K562 (cell line): Measurements from ENCODE around the gene CD46. TPM values are rescaled to one million over a fixed set of nuclear protein-coding genes. Genes with fewer than 3 reads are reported as not detected.

Source experiments
- EGR1 ChIP-seq: fragments of 450-650 bp; conservative IDR thresholded peaks from 2 replicates; pipeline ENCODE4 v1.6.1; 2017; ENCODE audit warnings: mild to moderate bottlenecking
- HDAC6 ChIP-seq: IDR thresholded peaks from 2 replicates; pipeline ENCODE4 v1.6.1; 2012; ENCODE audit warnings: low read depth, mild to moderate bottlenecking, control low read depth, inconsistent platforms, low read length, moderate library complexity
- NFYB ChIP-seq: IDR thresholded peaks from 2 replicates; pipeline ENCODE4 v1.6.1; 2011; ENCODE audit warnings: mild to moderate bottlenecking, moderate library complexity; ENCODE audit not compliant: insufficient read length; ENCODE audit errors: extremely low read depth
- NRF1 ChIP-seq, 2 experiments: fragments of 450-650 bp; IDR thresholded peaks in 1 of 2; conservative IDR thresholded peaks in 1 of 2; 2 replicates each; pipeline ENCODE4 v1.6.1; 2014; ENCODE audit warnings: mild to moderate bottlenecking in 2 of 2
- NUFIP1 ChIP-seq: fragments of 450-650 bp; IDR thresholded peaks from 2 replicates; pipeline ENCODE4 v1.6.1; 2018; ENCODE audit not compliant: partially characterized antibody
- RB1 ChIP-seq: fragments of 450-650 bp; IDR thresholded peaks from 2 replicates; pipeline ENCODE4 v1.6.1; 2017; ENCODE audit warnings: low read depth, mild to moderate bottlenecking
- RBM22 ChIP-seq: fragments of 200-400 bp; formaldehyde crosslinking; IDR thresholded peaks from 2 replicates; pipeline ENCODE4 v1.6.1; 2018; ENCODE audit warnings: low read length, low read depth; ENCODE audit not compliant: poor library complexity, severe bottlenecking
- SMARCA5 ChIP-seq: fragments of 450-650 bp; IDR thresholded peaks from 2 replicates; pipeline ENCODE4 v1.6.1; 2016
- SP1 ChIP-seq: sonication (generic); formaldehyde crosslinking; IDR thresholded peaks from 2 replicates; pipeline ENCODE4 v1.8.1; 2022; ENCODE audit warnings: mild to moderate bottlenecking, missing genetic modification reagents
- TBP ChIP-seq: optimal IDR thresholded peaks from 2 replicates; pipeline ENCODE3; 2011; ENCODE audit warnings: low read depth, low read length, improper control_type of control experiment
- TOE1 ChIP-seq, 2 experiments: fragments of 450-650 bp in 1 of 2; sonication (generic) in 1 of 2; formaldehyde crosslinking in 1 of 2; IDR thresholded peaks; 2 replicates each; pipeline versions ENCODE4 v1.7.1 to v1.8.0; 2016 to 2022; ENCODE audit warnings: borderline replicate concordance in 2 of 2, mild to moderate bottlenecking in 2 of 2, antibody characterized with exemption in 1 of 2, inconsistent platforms in 1 of 2, low read depth in 1 of 2, missing genetic modification reagents in 1 of 2, moderate library complexity in 1 of 2
- ZNF445 ChIP-seq: fragments of 250-450 bp; sonication (Bioruptor Pico); IDR thresholded peaks from 2 replicates; pipeline ENCODE4 v1.4.0; 2020; ENCODE audit warnings: low read depth, mild to moderate bottlenecking, moderate library complexity
- polyA plus RNA-seq, 8 experiments: library from polyadenylated mRNA; depleted of rRNA in 4 of 8; stranded (reverse) in 5 of 8; unstranded in 3 of 8; fragments of >200 nt; fragmentation: Nextera tagmentation in 2 of 8; fragmentation: Illumina TruSeq in 1 of 8; extraction: Ambion mirVana in 2 of 8; extraction: Trizol in 1 of 8; gene quantifications; 2 replicates each; pipeline versions ENCODE4 v1.2.1 to v1.2.3, GENCODE V29; 2011 to 2014; ENCODE audit warnings: inconsistent platforms in 1 of 8, missing spikeins in 1 of 8
- total RNA-seq, 7 experiments: library from RNA; depleted of rRNA in 6 of 7; stranded (reverse); fragments of >200 nt in 6 of 7; fragmentation: Illumina TruSeq in 2 of 7; extraction: Trizol in 2 of 7; gene quantifications; 2 replicates each; pipeline versions ENCODE4 v1.2.1 to v1.2.3, GENCODE V29; 2011 to 2021; ENCODE audit warnings: low replicate concordance in 1 of 7
- TF ChIP-seq, protein P1 (sequence below), 2 experiments: fragments of 450-650 bp in 1 of 2; IDR thresholded peaks; 2 replicates each; pipeline ENCODE4 v1.6.1; 2011 to 2017; ENCODE audit warnings: low read depth in 2 of 2, antibody characterized with exemption in 1 of 2, borderline replicate concordance in 1 of 2, low read length in 1 of 2, mild to moderate bottlenecking in 1 of 2, mixed read lengths in 1 of 2; ENCODE audit not compliant: control insufficient read depth in 1 of 2
- TF ChIP-seq, protein P2 (sequence below): fragments of 450-650 bp; formaldehyde crosslinking; IDR thresholded peaks from 2 replicates; pipeline ENCODE4 v1.4.0; 2020; ENCODE audit warnings: mild to moderate bottlenecking, mixed read lengths

Gene CD46
- total and polyA plus RNA-seq, 9 of the 15 experiments (the other 6 are each of a cell fraction or from before 2014, with no cell fraction given): 87.9 to 374 (median 156) TPM

DNA sequence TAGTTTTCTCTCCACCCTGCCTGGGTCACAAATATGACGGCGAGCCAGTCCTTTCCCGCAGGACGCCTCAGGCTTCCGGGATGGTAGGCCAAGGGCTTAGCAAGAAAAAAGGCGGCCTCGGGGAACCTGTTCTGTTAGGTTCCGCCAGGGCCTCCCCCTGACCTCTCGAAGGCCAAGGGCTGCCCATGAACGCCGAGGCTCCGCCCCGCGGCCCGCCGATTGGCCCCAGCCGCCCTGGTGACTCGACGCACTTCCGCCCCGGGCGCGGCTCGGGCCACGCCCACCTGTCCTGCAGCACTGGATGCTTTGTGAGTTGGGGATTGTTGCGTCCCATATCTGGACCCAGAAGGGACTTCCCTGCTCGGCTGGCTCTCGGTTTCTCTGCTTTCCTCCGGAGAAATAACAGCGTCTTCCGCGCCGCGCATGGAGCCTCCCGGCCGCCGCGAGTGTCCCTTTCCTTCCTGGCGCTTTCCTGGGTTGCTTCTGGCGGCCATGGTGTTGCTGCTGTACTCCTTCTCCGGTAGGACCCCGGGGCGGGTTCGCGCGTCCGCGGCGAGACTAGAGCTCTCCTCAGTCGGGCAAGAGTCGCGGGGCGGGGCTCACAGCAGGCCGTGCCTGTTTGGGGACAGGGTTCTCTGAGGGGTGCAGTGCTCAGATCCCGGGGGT is at the start of gene CD46 (continued):
- TF ChIP-seq, protein P1, sequence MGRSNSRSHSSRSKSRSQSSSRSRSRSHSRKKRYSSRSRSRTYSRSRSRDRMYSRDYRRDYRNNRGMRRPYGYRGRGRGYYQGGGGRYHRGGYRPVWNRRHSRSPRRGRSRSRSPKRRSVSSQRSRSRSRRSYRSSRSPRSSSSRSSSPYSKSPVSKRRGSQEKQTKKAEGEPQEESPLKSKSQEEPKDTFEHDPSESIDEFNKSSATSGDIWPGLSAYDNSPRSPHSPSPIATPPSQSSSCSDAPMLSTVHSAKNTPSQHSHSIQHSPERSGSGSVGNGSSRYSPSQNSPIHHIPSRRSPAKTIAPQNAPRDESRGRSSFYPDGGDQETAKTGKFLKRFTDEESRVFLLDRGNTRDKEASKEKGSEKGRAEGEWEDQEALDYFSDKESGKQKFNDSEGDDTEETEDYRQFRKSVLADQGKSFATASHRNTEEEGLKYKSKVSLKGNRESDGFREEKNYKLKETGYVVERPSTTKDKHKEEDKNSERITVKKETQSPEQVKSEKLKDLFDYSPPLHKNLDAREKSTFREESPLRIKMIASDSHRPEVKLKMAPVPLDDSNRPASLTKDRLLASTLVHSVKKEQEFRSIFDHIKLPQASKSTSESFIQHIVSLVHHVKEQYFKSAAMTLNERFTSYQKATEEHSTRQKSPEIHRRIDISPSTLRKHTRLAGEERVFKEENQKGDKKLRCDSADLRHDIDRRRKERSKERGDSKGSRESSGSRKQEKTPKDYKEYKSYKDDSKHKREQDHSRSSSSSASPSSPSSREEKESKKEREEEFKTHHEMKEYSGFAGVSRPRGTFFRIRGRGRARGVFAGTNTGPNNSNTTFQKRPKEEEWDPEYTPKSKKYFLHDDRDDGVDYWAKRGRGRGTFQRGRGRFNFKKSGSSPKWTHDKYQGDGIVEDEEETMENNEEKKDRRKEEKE (IDR thresholded peaks at IDR 0.05; ENCODE audit: borderline replicate concordance in 1 of 2, control insufficient read depth in 1 of 2, low read depth in 2 of 2, low read length in 1 of 2): 0 out of 4 replicates have a peak, but pooled peaks of 1 of the 2 experiments have one; percentile 31
- TF ChIP-seq RBM22 (no peak), TOE1 (IDR thresholded peaks at IDR 0.05; ENCODE audit: borderline replicate concordance) (peak; percentile 65; the same call in 1 of the 2 replicates), TOE1 (CRISPR knock-in tag; IDR thresholded peaks at IDR 0.05; ENCODE audit: borderline replicate concordance, low read depth) (no peak), RB1 (peak; percentile 85), NFYB (peak; percentile 91), ZNF445 (CRISPR knock-in tag) (no peak), EGR1 (peak; percentile 42), SMARCA5 (no peak), NRF1 (conservative IDR thresholded peaks at IDR 0.05 in 1 of 2, IDR thresholded peaks at IDR 0.05 in 1 of 2) (peak; percentile 67 to 70), TBP (peak; percentile 94), SP1 (peak; percentile 95), HDAC6 (no peak), NUFIP1 (no peak)
- TF ChIP-seq, protein P2, sequence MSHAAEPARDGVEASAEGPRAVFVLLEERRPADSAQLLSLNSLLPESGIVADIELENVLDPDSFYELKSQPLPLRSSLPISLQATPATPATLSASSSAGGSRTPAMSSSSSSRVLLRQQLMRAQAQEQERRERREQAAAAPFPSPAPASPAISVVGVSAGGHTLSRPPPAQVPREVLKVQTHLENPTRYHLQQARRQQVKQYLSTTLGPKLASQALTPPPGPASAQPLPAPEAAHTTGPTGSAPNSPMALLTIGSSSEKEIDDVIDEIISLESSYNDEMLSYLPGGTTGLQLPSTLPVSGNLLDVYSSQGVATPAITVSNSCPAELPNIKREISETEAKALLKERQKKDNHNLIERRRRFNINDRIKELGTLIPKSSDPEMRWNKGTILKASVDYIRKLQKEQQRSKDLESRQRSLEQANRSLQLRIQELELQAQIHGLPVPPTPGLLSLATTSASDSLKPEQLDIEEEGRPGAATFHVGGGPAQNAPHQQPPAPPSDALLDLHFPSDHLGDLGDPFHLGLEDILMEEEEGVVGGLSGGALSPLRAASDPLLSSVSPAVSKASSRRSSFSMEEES: no peak
